Stimulated activated CD8-positive, alpha-beta memory T cell treated with anti-CD3 and anti-CD28 coated beads, Interleukin-15, amount 100 ng/mL, for 4 hours (primary cell): ENCODE data around the gene ARL8A.
"Not testable (repeated sequence)": the region's sequence is repeated elsewhere in the genome, so short reads cannot be mapped to it uniquely, and the experiment has no call there.

Experiments
- DNase-seq, 2 donors: peaks; one replicate each; pipeline ENCODE4 v3.0.0-alpha.2; 2020; ENCODE audit warnings: low read depth in 2 of 2

ARL8A gene

DNA sequence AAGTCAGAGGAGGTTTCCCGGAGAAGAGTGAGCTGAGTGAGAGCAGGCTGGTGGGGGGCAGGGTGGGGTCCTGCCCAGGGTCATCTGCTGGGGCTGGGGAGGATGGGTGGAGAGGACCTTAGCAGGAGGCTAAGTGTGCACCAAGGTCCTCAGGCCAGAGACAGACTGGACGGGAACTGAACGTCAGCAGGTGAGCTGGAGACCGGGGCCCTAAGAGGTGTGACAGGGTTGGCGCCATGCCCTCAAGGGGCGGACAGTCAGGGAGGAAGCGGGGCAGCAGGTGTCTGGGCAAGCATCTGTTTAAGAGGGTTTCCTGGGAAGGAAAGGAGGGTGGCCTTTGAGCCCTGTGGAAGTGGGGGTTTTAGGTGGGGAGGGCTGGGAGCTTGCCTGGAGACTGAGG is 29.5 kb upstream of the ARL8A start:
- no peak for DNase-seq

- no peak for DNase-seq
These were observed 27.4 kb upstream of the ARL8A start for GRCh38 chr1:202172015-202172355.

DNA sequence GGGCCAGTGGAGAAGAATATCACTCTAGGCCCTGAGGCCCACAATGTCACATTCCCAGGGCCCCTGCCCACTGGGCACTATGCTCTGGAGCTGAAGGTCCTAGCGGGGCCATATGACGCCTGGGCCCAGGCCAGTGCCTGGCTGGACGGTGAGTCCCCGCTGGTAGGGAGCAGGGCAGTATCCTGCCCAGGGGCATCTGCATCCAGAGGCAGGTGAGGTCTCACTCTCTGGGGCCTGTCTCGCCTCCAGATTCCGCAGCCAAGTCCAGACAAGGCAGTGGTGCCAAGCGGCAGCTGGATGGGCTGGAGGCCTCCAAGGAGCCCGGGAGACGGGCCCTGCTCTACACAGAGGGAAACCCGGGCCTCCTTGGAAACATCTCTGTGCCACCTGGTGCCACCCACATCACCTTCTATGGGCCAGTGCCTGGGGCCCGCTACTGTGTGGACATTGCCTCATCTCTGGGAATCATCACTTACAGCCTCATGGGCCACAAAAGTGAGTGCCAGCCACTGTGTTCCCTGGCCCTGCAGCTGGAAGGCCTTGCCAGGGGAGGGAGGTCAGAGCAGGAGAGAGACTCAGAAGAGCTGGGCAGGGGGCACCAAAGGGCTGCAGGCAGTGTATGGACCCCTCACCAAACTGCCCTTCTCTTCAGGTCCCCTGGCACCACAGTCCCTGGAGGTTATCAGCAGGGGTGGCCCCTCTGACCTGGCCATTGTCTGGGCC is 26.9 kb upstream of the ARL8A start:
- DNase-seq: no peak

- DNase-seq: no peak
These were observed 26.2 kb upstream of the ARL8A start for GRCh38 chr1:202170726-202171125.

GRCh38 chr1:202168861-202169260 is 24.3 kb upstream of the ARL8A start:
- DNase-seq: no peak

- no peak for DNase-seq
These were observed 23.3 kb upstream of the ARL8A start for GRCh38 chr1:202167708-202168415.

DNA sequence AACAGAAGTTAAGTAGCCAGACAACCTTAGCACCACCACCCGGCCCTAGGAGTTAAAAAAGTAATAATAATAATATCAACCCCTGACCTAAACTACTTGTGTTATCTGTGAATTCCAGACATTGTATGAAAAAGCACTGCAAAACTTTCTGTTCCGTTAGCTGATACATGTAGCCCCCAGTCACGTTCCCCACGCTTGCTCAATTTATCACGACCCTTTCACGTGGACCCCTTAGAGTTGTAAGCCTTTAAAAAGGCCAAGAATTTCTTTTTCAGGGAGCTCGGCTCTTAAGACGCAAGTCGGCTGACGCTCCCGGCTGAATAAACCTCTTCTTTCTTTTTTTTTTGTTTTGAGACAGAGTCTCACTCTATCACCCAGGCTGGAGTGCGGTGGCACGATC is 22.5 kb upstream of the ARL8A start:
- not testable (repeated sequence) for DNase-seq

DNA sequence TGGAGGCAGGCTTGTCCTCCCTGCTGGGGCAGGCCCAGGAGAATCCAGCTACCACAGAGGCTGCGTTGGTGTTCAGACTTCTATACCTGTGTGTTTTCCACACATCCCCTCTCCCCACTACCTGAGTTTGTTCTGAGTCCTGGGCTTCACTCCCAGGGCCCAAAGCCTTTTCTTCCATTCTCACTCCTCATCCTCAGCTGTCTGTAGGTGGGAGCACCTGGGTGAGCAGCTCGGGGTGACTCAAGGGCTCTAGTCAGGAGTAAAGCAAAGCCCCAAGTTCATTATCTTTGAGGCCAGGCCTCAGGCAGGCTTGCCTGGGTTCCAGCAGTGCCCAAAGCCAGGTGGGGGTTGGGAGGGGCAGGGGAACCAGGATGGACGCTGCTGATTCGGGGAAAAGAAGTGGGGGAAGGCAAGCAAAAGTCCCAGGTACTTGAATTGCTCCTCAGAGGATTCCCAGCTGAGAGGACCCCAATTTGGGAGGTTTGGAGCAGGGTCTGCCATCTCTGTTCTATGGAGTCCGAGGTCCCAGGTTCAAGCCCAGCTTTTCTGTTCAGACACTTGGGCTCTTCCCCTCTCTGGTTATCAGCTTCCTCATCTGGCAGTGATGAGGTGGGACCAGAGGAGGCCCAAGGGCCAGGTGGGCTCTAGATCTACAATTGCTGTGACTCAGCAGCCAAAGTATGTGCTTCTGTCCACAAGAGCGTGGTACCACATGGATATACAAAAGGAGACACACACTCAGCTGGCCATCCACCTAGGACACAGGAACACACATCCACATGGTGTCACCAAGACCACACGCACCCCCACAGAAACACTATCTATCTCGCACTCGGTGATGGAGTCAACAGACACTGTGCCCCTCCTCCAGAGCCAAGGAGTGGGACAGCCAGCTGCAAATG is 21.7 kb upstream of the ARL8A start:
- no peak for DNase-seq

GRCh38 chr1:202165267-202165941 is 20.9 kb upstream of the ARL8A start:
- DNase-seq: peak; percentile 28 to 46

- DNase-seq: peak; percentile 56 to 65
These were observed 19.9 kb upstream of the ARL8A start for GRCh38 chr1:202164271-202165037.

GRCh38 chr1:202163281-202164270 is 19.0 kb upstream of the ARL8A start:
- no peak for DNase-seq

DNA sequence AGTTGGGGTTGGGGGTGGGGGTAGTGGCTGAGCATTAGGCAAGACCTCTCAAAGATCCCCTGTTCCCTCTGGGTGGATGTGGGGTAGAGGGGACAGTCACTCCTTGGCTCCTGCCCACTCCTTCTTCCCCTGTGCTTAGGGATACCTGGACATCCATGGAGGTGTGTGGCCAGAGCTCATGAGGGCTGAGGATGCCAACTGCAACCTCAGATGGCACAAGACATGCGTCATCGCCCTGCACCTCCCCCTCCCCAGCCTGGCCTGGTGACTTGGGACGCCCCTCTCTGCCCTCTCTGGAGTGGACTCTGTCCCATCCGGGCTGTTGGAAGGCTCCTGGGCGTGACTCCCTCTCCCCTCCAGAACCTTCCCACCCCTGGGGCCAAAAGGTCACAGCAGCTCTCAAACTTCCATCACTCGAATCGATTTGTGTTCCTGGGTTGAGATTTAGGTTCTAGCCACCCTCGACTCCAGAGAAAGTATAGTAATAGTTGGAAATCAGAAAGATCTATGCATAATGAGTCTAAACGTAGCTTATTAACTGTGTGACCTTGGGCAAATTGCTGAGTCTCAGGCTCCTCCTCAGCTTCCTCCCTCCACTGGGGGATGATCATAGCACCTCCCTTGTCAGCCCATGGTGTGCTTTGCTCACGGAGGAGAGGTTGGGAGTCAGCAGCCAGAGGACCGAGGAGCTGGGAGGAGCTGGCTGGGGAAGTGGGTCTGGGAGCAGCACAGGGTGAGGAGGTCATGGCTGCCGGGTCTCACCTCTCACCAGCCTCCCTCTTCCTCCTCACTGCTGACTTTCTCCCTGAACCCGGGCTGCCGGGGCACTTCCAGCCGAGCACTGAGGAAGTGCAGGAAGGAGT is 18.1 kb upstream of the ARL8A start:
- no peak for DNase-seq

DNA sequence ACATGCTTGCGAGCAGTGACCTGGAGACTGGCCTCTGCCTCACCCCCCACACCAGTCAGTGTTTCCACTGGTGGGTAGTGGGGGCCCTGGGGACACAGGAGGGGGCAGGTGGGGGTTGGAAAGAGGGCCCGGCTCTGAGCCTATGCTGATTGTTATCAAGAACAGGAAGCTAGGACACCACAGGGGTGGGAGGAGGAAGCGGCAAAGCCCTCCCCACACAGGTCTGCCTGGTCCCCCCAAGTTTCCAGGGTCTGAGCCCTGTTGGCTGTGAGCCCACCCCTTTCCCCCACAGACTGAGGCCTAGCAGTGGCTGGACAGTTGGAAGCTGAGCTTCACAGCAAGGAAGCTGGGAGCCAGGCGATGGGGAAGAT is 17.5 kb upstream of the ARL8A start:
- DNase-seq: peak; percentile 49 to 64

GRCh38 chr1:202161151-202162046 is 16.9 kb upstream of the ARL8A start:
- DNase-seq: no peak

- peak; percentile 73 to 82 for DNase-seq
These were observed 15.9 kb upstream of the ARL8A start, which contains the start of gene PTPN7 for GRCh38 chr1:202160377-202160940. PTPN7 (minus strand) TSS chr1:202160602; CDS start chr1:202159402, 1,200 bp downstream.

GRCh38 chr1:202159534-202160371 is 15.2 kb upstream of the ARL8A start:
- DNase-seq: peak; percentile 28 to 45
